Endothelial cell of umbilical vein (primary cell): ENCODE measurements around the gene TRIM45.

Source experiments
- POLR2A ChIP-seq: IDR thresholded peaks from 2 replicates; pipeline ENCODE4 v1.6.1; 2012; ENCODE audit warnings: low read depth, mild to moderate bottlenecking, control low read depth, low read length
- TF ChIP-seq, protein P1 (sequence below), 2 donors: IDR thresholded peaks; 1 replicate in 1 of 2; 2 replicates in 1 of 2; pipeline ENCODE4 v1.5.1; 2011; ENCODE audit warnings: low read length in 2 of 2, mild to moderate bottlenecking in 2 of 2, moderate library complexity in 2 of 2, control low read depth in 1 of 2, inconsistent platforms in 1 of 2, low read depth in 1 of 2; ENCODE audit not compliant: insufficient read depth in 1 of 2; ENCODE audit errors: extremely low read depth in 1 of 2

DNA sequence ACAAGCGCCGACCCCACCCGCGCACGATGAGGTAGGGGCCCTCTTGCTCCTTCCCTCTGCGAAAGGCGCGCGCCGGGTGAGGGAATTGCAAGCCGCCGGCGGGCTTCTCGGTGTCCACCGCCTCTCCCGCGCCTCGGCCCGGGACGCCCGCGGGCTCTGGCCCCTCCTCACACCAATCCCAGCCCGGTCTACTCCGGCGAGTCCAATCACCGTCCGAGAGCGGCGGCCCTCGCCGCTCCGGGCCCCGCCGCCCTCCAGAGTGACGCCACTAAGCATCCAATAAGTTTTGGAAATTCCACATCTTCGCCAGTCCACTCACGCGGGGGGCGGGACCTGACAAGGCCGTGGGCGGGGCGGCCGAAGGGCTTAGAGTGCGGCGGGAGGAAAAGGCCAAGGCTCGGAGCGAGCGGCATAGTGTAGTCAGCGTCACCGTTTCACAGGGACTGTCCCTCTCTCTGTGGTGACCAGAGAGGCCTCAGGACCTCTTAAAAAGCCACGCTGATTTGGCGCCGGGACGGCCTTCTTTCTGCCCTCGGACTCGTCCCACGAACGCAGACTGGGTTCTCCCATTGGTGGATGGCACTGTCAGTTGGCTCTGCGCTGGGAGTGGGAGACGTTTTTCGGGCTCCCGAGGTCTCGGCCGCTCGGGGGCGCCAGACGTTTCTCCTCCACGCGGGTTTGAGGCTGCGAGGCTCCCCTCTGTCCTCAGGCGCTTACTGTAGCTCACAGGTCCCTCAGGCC is at the start of gene TRIM45:
- TF ChIP-seq, protein P1, sequence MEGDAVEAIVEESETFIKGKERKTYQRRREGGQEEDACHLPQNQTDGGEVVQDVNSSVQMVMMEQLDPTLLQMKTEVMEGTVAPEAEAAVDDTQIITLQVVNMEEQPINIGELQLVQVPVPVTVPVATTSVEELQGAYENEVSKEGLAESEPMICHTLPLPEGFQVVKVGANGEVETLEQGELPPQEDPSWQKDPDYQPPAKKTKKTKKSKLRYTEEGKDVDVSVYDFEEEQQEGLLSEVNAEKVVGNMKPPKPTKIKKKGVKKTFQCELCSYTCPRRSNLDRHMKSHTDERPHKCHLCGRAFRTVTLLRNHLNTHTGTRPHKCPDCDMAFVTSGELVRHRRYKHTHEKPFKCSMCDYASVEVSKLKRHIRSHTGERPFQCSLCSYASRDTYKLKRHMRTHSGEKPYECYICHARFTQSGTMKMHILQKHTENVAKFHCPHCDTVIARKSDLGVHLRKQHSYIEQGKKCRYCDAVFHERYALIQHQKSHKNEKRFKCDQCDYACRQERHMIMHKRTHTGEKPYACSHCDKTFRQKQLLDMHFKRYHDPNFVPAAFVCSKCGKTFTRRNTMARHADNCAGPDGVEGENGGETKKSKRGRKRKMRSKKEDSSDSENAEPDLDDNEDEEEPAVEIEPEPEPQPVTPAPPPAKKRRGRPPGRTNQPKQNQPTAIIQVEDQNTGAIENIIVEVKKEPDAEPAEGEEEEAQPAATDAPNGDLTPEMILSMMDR (IDR thresholded peaks at IDR 0.05; ENCODE audit: extremely low read depth in 1 of 2, insufficient read depth in 1 of 2, low read depth in 1 of 2, low read length in 2 of 2), result peak; percentile 88 to 91
- TF ChIP-seq POLR2A, result peak; percentile 56
